ENCODE data around the gene RBP3. TPM values are rescaled to one million over a fixed set of nuclear protein-coding genes. Genes with fewer than 3 reads are reported as not detected.

The RBP3 gene
- total RNA-seq, result under 0.01 TPM in 1 of 2 replicates, not detected in the other

GRCh38 chr10:47348138-47348651 is at the start of gene RBP3:
TSS of gene RBP3 (plus strand) at chr10:47348363. CDS start at chr10:47348485, 122 bp downstream.

GRCh38 chr10:47299611-47300428 is 48.3 kb upstream of the RBP3 start, which contains the start of gene GDF10:
TSS of gene GDF10 (plus strand) at chr10:47300197. CDS start at chr10:47300652, 455 bp downstream.

GRCh38 chr10:47322300-47323061 is 25.7 kb upstream of the RBP3 start, which contains the start of gene GDF2:
TSS of gene GDF2 (plus strand) at chr10:47322454. CDS start at chr10:47322669, 215 bp downstream.

DNA sequence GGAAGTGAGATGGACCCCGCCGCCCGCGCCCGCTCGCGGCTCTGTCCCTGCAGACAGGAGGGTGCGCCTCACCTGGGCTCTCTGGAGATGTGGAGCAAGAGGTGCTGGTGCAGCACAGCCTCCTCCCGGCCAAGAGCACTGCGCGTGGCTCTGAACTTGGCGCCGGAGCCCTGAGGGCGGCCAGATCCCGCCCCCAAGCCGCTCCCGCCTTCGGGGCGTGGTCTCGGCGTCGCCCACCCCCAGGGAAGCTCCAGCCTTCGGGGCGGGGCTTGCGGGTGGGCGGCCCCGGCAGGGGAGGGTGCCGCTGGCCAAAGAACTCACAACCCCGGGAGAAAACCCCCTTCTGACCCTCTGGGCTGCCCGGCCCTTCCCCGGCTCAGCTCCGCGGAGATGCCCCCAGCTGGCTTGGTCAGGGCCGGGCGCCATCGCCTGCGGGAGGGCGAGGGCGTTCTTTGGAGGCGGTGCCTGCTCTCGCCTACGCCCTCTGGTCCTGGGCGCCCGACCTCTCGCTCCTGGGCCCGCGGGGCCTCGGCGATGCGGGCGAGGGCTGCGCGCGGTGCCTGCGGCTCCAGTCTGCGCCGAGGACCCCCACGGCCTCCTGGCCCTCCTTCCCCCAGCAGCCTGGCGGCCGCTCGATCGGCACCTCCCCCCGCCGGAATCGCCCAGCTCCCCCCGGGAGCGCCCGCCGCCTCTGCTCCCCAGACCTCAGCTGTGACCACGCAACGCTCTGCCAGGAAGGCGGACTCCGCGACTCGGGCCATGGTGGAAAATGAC is 36.2 kb downstream of the RBP3 start, which contains the start of gene ZNF488:
Gene ZNF488, minus strand, starts transcription at position 146 of the 774 bp plus-strand sequence. CDS start 15,464 bp downstream, outside the sequence.

Other genes starting within 250 kb of the RBP3 start
- gene GDF10, start 48.2 kb upstream of the RBP3 start, total RNA-seq, result not detected in 2 replicates
- gene GDF2, start 25.9 kb upstream of the RBP3 start, total RNA-seq, result not detected in 2 replicates
- gene ZNF488, start 35.9 kb downstream of the RBP3 start, total RNA-seq, result under 0.01 TPM in 1 of 2 replicates, not detected in the other
- 2.2 and 4.5 TPM in 2 replicates for gene ANXA8, start 135.8 kb downstream of the RBP3 start, total RNA-seq
- not detected in 2 replicates for gene FAM25G, start 143.3 kb downstream of the RBP3 start, total RNA-seq
- 4.8 and 5.5 TPM in 2 replicates for gene AGAP9, start 175.3 kb downstream of the RBP3 start, total RNA-seq

Data from smooth muscle cell of the umbilical artery (primary cell).